GM12864 (cell line): ENCODE results near the gene HSPB6.

Experiments
- DNase-seq: peaks from one replicate; pipeline ENCODE4 v3.0.0-alpha.2; 2011; ENCODE audit warnings: low read depth
- H3K4me3 ChIP-seq: 2 replicates; pipeline ENCODE4 v1.5.1; 2011; ENCODE audit warnings: mild to moderate bottlenecking, low read depth, low read length, control low read depth
- TF ChIP-seq, protein P1 (sequence below): IDR thresholded peaks from 2 replicates; pipeline ENCODE4 v1.5.1; 2011; ENCODE audit warnings: low read depth, mild to moderate bottlenecking, moderate library complexity, low read length, control low read depth, inconsistent platforms; ENCODE audit errors: missing control alignments

Gene HSPB6

DNA sequence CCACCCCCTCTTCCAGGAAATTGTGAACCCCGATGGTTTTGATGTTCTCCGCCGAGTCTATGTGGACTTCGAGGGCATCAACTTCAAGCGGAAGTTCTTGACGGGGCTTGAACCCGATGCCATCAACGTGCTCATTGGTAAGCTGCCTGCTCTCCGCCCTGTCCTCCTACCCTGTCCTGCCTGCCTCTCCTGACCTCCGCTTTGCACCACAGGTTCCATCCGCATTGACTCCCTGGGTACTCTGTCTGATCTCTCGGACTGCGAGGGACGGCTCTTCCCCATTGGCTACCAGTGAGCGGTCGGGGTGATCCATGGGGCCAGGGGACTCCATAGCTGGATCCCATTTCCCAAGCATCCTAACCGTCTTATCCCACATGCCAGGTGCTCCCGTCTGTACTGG, 26.5 kb downstream of the HSPB6 start:
- TF ChIP-seq, protein P1, sequence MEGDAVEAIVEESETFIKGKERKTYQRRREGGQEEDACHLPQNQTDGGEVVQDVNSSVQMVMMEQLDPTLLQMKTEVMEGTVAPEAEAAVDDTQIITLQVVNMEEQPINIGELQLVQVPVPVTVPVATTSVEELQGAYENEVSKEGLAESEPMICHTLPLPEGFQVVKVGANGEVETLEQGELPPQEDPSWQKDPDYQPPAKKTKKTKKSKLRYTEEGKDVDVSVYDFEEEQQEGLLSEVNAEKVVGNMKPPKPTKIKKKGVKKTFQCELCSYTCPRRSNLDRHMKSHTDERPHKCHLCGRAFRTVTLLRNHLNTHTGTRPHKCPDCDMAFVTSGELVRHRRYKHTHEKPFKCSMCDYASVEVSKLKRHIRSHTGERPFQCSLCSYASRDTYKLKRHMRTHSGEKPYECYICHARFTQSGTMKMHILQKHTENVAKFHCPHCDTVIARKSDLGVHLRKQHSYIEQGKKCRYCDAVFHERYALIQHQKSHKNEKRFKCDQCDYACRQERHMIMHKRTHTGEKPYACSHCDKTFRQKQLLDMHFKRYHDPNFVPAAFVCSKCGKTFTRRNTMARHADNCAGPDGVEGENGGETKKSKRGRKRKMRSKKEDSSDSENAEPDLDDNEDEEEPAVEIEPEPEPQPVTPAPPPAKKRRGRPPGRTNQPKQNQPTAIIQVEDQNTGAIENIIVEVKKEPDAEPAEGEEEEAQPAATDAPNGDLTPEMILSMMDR = no peak
- no peak overlapping the region for H3K4me3 ChIP-seq
- no peak for DNase-seq

DNA sequence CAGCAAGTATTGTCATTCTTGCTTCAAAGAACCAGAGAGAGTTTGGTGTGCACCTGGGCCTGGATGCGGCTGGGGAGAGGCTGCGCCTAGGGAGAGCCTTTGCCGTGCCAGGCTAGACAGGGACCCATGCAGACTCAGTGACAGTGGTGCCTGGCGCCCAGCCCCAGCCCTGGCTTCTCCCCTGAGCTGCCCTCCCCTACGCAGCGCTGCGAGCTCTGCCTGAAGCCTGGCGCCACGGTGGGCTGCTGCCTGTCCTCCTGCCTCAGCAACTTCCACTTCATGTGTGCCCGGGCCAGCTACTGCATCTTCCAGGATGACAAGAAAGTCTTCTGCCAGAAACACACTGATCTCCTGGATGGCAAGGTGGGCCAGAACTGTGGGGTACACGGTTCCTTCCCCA, 27.1 kb downstream of the HSPB6 start:
- TF ChIP-seq, protein P1 = no peak
- no peak overlapping the region for H3K4me3 ChIP-seq
- DNase-seq = no peak

DNA sequence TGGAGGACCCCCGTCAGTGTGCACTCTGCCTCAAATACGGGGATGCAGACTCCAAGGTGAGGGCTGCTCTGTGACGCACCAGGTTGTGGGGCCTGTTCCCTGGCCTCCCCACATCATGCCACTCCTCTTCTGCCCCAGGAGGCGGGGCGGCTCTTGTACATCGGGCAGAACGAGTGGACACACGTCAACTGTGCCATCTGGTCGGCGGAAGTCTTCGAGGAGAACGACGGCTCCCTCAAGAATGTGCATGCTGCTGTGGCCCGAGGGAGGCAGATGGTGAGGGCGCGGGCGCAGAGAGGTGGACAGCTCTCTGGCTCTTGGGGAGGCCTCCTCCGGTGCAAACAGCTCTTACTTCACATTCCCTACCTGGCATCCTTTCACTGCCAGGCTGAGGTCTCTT, 27.8 kb downstream of the HSPB6 start:
- H3K4me3 ChIP-seq = no peak overlapping the region
- TF ChIP-seq, protein P1 = no peak
- DNase-seq = no peak

DNA sequence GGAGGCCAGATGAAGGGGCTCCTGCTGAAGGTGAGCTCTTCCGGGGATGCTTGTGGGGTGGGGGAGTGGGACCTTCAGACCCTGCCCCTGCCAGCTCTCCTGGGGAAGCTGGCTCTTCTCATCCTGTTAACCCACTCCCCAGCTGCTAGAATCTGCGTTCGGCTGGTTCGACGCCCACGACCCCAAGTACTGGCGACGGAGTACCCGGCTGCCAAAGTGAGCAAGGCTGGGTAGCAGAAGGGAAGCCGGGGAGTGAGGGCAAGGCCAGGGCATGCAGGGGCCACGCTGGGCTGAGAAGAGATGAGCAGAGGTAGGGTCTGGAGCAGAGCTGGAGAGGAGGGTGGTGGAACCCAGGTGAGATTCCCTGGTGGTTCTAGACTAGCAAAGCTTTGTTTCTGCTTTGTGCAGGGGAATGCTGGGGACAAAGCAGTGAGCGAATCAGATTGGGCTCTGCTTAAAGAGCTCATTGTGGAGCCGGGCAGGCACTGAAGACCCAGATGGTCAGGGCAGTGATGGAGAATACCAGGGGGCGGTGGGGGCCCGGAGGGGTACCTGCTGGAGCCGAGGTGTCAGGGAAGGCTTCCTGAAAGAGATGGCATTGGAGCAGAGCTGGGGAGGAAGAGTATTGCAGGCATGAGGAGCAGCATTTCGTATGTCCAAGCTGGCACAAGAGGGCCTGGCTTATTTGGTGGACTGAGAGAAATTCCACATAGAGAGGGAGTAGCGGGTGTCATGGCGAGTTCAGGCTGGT, 28.7 kb downstream of the HSPB6 start:
- no peak overlapping the region for H3K4me3 ChIP-seq
- TF ChIP-seq, protein P1 = no peak
- no peak for DNase-seq

DNA sequence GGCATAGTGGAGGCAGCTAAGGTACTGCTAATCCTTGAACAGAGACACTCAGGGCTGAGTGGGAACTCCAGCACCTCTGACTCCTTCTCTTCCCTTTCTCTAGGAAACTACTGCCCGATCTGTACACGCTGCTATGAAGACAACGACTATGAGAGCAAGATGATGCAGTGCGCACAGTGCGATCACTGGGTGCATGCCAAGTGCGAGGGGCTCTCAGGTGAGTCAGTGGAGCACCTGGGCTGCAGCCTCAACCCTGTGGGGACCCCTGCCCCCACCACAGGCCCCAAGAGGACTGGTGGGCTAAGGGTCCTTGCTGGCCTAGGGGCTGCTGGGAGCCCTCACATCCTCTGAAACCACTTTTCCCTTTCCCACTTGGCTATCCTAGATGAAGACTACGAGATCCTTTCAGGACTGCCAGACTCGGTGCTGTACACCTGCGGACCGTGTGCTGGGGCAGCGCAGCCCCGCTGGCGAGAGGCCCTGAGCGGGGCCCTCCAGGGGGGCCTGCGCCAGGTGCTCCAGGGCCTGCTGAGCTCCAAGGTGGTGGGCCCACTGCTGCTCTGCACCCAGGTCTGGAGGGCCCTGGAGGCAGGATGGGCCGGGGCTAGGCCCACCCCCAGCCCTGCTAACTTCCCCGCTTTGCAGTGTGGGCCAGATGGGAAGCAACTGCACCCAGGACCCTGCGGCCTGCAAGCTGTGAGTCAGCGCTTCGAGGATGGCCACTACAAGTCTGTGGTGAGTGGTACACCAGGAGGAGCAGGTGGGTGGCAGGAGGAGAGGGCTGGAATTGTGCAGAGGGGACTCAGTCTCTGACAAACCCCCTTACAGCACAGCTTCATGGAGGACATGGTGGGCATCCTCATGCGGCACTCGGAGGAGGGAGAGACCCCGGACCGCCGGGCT, 29.5 kb downstream of the HSPB6 start:
- H3K4me3 ChIP-seq = no peak overlapping the region
- DNase-seq = no peak
- TF ChIP-seq, protein P1 = no peak

DNA sequence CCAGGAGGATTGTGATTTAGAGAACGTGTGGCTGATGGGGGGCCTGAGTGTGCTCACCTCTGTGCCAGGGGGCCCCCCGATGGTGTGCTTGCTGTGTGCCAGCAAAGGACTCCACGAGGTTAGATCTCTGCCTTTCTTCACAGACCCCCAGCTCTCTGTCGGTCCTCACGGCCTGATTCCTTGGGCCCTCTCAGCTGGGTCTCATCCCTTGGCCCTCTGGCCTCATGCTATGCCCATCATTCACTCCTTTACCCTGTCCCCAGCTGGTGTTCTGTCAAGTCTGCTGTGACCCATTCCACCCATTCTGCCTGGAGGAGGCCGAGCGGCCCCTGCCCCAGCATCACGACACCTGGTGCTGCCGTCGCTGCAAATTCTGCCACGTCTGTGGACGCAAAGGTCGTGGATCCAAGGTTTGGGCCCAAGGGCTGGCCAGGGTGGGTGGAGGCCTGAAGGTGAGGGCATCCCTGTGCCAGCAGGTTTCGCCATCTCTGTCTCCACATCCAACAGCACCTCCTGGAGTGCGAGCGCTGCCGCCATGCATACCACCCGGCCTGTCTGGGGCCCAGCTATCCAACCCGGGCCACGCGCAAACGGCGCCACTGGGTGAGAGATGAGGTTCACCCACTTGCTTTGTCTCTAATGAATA, 31.5 kb downstream of the HSPB6 start:
- no peak for DNase-seq
- TF ChIP-seq, protein P1 = no peak
- H3K4me3 ChIP-seq = no peak overlapping the region
